Spleen (tissue), 11 donors: ENCODE results near the gene SIRPB2. TPM values are rescaled to one million over a fixed set of nuclear protein-coding genes. Genes with fewer than 3 reads are reported as not detected.
A peak's percentile ranks its signal among the peaks of the same experiment; 100 is the strongest.

Experiments used
- DNase-seq: peaks from one replicate; pipeline ENCODE4 v3.0.0-alpha.2; 2020
- H3K27ac ChIP-seq, 8 donors: fragments of 200-600 bp; sonication (generic) in 7 of 8; 1 replicate in 4 of 8; 2 replicates in 4 of 8; pipeline versions ENCODE4 v1.5.0 to v1.8.0; 2016 to 2021; ENCODE audit warnings: inconsistent platforms in 4 of 8, mild to moderate bottlenecking in 4 of 8, moderate library complexity in 1 of 8
- H3K27me3 ChIP-seq, 7 donors: fragments of 200-600 bp; sonication (generic) in 6 of 7; replicated peaks in 1 of 7; 1 replicate in 4 of 7; 2 replicates in 3 of 7; pipeline versions ENCODE4 v1.5.0 to v1.8.0; 2016 to 2021; ENCODE audit warnings: inconsistent platforms in 3 of 7, mild to moderate bottlenecking in 1 of 7
- H3K36me3 ChIP-seq, 6 donors: fragments of 200-600 bp; sonication (generic) in 5 of 6; 1 replicate in 4 of 6; 2 replicates in 2 of 6; pipeline versions ENCODE4 v1.5.0 to v1.8.0; 2016 to 2021; ENCODE audit warnings: inconsistent platforms in 2 of 6
- H3K4me1 ChIP-seq, 6 donors: fragments of 200-600 bp; sonication (generic) in 5 of 6; 1 replicate in 3 of 6; 2 replicates in 3 of 6; pipeline versions ENCODE4 v1.5.0 to v1.8.0; 2016 to 2021; ENCODE audit warnings: inconsistent platforms in 3 of 6
- H3K4me3 ChIP-seq, 8 donors: fragments of 200-600 bp; sonication (generic) in 7 of 8; 1 replicate in 4 of 8; 2 replicates in 4 of 8; pipeline versions ENCODE4 v1.5.0 to v1.8.0; 2016 to 2021; ENCODE audit warnings: inconsistent platforms in 4 of 8, mild to moderate bottlenecking in 4 of 8, moderate library complexity in 2 of 8
- H3K9me3 ChIP-seq, 8 donors: fragments of 200-600 bp; sonication (generic) in 7 of 8; 1 replicate in 4 of 8; 2 replicates in 4 of 8; pipeline versions ENCODE4 v1.5.0 to v1.8.0; 2016 to 2021; ENCODE audit warnings: inconsistent platforms in 4 of 8
- CTCF ChIP-seq, 11 experiments: fragments of 200-600 bp in 7 of 11; fragments of 450-650 bp in 4 of 11; sonication (generic) in 4 of 11; IDR thresholded peaks in 8 of 11; conservative IDR thresholded peaks in 3 of 11; 1 replicate in 7 of 11; 2 replicates in 4 of 11; pipeline versions ENCODE4 v1.4.0 to v1.8.0; 2016 to 2021; ENCODE audit warnings: antibody characterized with exemption in 11 of 11, inconsistent platforms in 4 of 11, mild to moderate bottlenecking in 1 of 11
- POLR2A ChIP-seq, 3 donors: fragments of 450-650 bp; IDR thresholded peaks; one replicate each; pipeline ENCODE4 v1.5.1; 2017; ENCODE audit warnings: antibody characterized with exemption in 3 of 3, mild to moderate bottlenecking in 1 of 3
- POLR2AphosphoS5 ChIP-seq, 3 donors: sonication (generic); formaldehyde crosslinking; IDR thresholded peaks; one replicate each; pipeline ENCODE4 v1.5.1; 2017; ENCODE audit warnings: antibody characterized with exemption in 3 of 3
- WGBS, 5 donors: extraction: QIAGEN DNeasy Blood & Tissue Kit in 3 of 5; methylation state at CpG; one replicate each; pipeline versions ENCODE4 v1.1.5 to v1.1.7; 2013 to 2018; 5-methylcytosine and 5-hydroxymethylcytosine counted together
- intact Hi-C: fragments of 100-400 bp; cut with DNase I; formaldehyde crosslinking; loops from one replicate; pipeline ENCODE4 v1.15.0; 2023; ENCODE audit warnings: low total_unique reads
- polyA plus RNA-seq, 3 donors: library from polyadenylated mRNA; stranded (reverse); fragments of 200-250 nt; gene quantifications; one replicate each; pipeline ENCODE4 v1.2.1, GENCODE V29; 2013
- total RNA-seq, 7 donors: library from RNA; depleted of rRNA in 3 of 7; stranded (reverse); fragments of >200 nt in 3 of 7; fragmentation: NEBNext Ultra II Directional in 4 of 7; extraction: Animal tissue kit (Norgen Biotek cat#: 25700) in 4 of 7; gene quantifications; one replicate each; pipeline versions ENCODE4 v1.1.0 to v1.2.1, GENCODE V29; 2016 to 2021
- donor health status: healthy with polysubstance abuse.
- donor health status: DM: no; HTN: no; CAD: no; lungs with moderate emphysema.
- donor health status: DM: no; HTN: no; CAD: no.
- donor health status: Bipolar disorder and iron deficiency.
- donor health status: healthy.
- donor health status: DM: no; HTN: no; CAD: no.
- donor health status: DM: yes; HTN: yes; CAD: no.

SIRPB2 gene
- total and polyA plus RNA-seq, 10 donors: 2.1 to 92.2 (median 31.4) TPM

GRCh38 chr20:1537731-1538058 lies 46.5 kb upstream of the SIRPB2 start:
- intact Hi-C loops: no loop called here
- Histone ChIP-seq H3K27ac (peak overlapping the region in 7 of 8 donors; percentile 78 to 94 (median 86)), H3K27me3 (no peaks in the 10 kb centered on the region), H3K36me3 (no peaks in the 10 kb centered on the region), H3K4me1 (peaks cover 9 to 58% (median 32%) of the 10 kb centered on the region in 6 donors), H3K9me3 (no peaks in the 10 kb centered on the region), H3K4me3 (peak overlapping the region in 2 of 8 donors; percentile 8 to 58)
- 14 to 34% (median 21%) methylated on average over 4 of the region's 4 CpGs for WGBS, 5 donors
- DNase-seq: peak; percentile 87
- TF ChIP-seq POLR2A (IDR thresholded peaks at IDR 0.05) (no peak), POLR2AphosphoS5 (IDR thresholded peaks at IDR 0.05) (peak in 1 of 3 donors; percentile 69)

GRCh38 chr20:1536893-1537730 lies 45.9 kb upstream of the SIRPB2 start:
- H3K9me3 ChIP-seq: no peaks in the 10 kb centered on the region
- intact Hi-C loops: no loop called here
- peak overlapping the region in 7 of 8 donors; percentile 78 to 94 (median 86) for H3K27ac ChIP-seq
- H3K4me3 ChIP-seq: peak overlapping the region in 2 of 8 donors; percentile 8 to 58
- no peaks in the 10 kb centered on the region for H3K27me3 ChIP-seq
- 49 to 73% (median 67%) methylated on average over 11 of the region's 11 CpGs for WGBS, 5 donors
- DNase-seq: peak; percentile 84
- H3K4me1 ChIP-seq: peaks cover 9 to 58% (median 32%) of the 10 kb centered on the region in 6 donors
- TF ChIP-seq POLR2A (IDR thresholded peaks at IDR 0.05): no peak
- no peak for TF ChIP-seq CTCF (IDR thresholded peaks at IDR 0.05 in 8 of 11, conservative IDR thresholded peaks at IDR 0.05 in 3 of 11)
- TF ChIP-seq POLR2AphosphoS5 (IDR thresholded peaks at IDR 0.05): peak in 2 of 3 donors; percentile 10 to 55
- H3K36me3 ChIP-seq: no peaks in the 10 kb centered on the region

- H3K4me3 ChIP-seq: peak overlapping the region in 1 of 8 donors; percentile 58
- intact Hi-C loops: no loop called here
- DNase-seq: peak; percentile 74
- no peak for TF ChIP-seq POLR2AphosphoS5 (IDR thresholded peaks at IDR 0.05)
- no peak for TF ChIP-seq POLR2A (IDR thresholded peaks at IDR 0.05)
- no peak for TF ChIP-seq CTCF (IDR thresholded peaks at IDR 0.05 in 8 of 11, conservative IDR thresholded peaks at IDR 0.05 in 3 of 11)
- no peaks in the 10 kb centered on the region for H3K9me3 ChIP-seq
- H3K27me3 ChIP-seq: no peaks in the 10 kb centered on the region
- H3K27ac ChIP-seq: peak overlapping the region in 7 of 8 donors; percentile 67 to 94 (median 86)
- no peaks in the 10 kb centered on the region for H3K36me3 ChIP-seq
- H3K4me1 ChIP-seq: peaks cover 9 to 58% (median 32%) of the 10 kb centered on the region in 6 donors
- 50 to 68% (median 58%) methylated on average over 5 of the region's 5 CpGs for WGBS, 5 donors
Observed at GRCh38 chr20:1535420-1536175, 44.4 kb upstream of the SIRPB2 start.

GRCh38 chr20:1534526-1534925 lies 43.3 kb upstream of the SIRPB2 start:
- Histone ChIP-seq H3K9me3 (no peaks in the 10 kb centered on the region), H3K27me3 (no peaks in the 10 kb centered on the region), H3K27ac (peak overlapping the region in 5 of 8 donors; percentile 14 to 94 (median 90)), H3K4me1 (peaks cover 9 to 58% (median 32%) of the 10 kb centered on the region in 6 donors), H3K36me3 (no peaks in the 10 kb centered on the region), H3K4me3 (no peak overlapping the region)
- intact Hi-C loops: no loop called here
- 51 to 83% (median 61%) methylated on average over 5 of the region's 5 CpGs for WGBS, 5 donors
- no peak for DNase-seq
- TF ChIP-seq CTCF (IDR thresholded peaks at IDR 0.05 in 8 of 11, conservative IDR thresholded peaks at IDR 0.05 in 3 of 11) (no peak), POLR2A (IDR thresholded peaks at IDR 0.05) (no peak), POLR2AphosphoS5 (IDR thresholded peaks at IDR 0.05) (no peak)
